GM12878 (cell line): ENCODE measurements around the gene OR10H1. TPM values are rescaled to one million over a fixed set of nuclear protein-coding genes. Genes with fewer than 3 reads are reported as not detected.
"Not testable (repeated sequence)": the region's sequence is repeated elsewhere in the genome, so short reads cannot be mapped to it uniquely, and the experiment has no call there.

Experiments used
- ATAC-seq: fragments of 200-7000 bp; cut with Tn5 transposase; 3 replicates; pipeline ENCODE4 v1.9.1; 2020; ENCODE audit warnings: mild to moderate bottlenecking, moderate library complexity
- BruUV-seq: library from RNA; stranded (reverse); fragments of 400-500 nt; replicated peaks from 2 replicates; lab custom pipeline; 2021; lab: Mats Ljungman, UMichigan
- CTCF ChIA-PET: fragments of 300-600 bp; sonication (Branson Sonifier 250); formaldehyde crosslinking; extraction: SDS; loops from one replicate; lab custom pipeline; 2021; ENCODE audit warnings: inconsistent platforms; lab: Yijun Ruan, JAX
- POLR2A ChIA-PET: fragments of 350-600 bp; formaldehyde crosslinking; extraction: SDS; loops from one replicate; lab custom pipeline; 2021; ENCODE audit warnings: inconsistent platforms; lab: Charles Lee
- RAD21 ChIA-PET: fragments of 300-600 bp; sonication (Branson Sonifier 250); formaldehyde crosslinking; loops from one replicate; lab custom pipeline; 2023; ENCODE audit warnings: antibody characterized with exemption; ENCODE audit not compliant: unreplicated experiment; lab: Charles Lee
- SMC1A ChIA-PET: fragments of 300-600 bp; sonication (Branson Sonifier 250); formaldehyde crosslinking; loops from one replicate; lab custom pipeline; 2023; ENCODE audit not compliant: unreplicated experiment, uncharacterized antibody; lab: Charles Lee
- DNase-seq: peaks from one replicate; pipeline ENCODE4 v3.0.0-alpha.2; 2011; ENCODE audit warnings: low read depth, low spot score
- FAIRE-seq: peaks from 3 replicates; lab custom pipeline; 2011; peaks lifted over from hg19 to GRCh38; lab: Jason Lieb, UNC
- H2AFZ ChIP-seq: 2 replicates; pipeline ENCODE4 v1.6.0; 2011; ENCODE audit warnings: low read depth, low read length, control low read depth; ENCODE audit not compliant: control insufficient read depth
- H3K27ac ChIP-seq: 2 replicates; pipeline ENCODE4 v1.5.1; 2011; ENCODE audit warnings: control low read depth; ENCODE audit not compliant: control insufficient read depth, insufficient read depth
- H3K27me3 ChIP-seq, 2 experiments: replicated peaks in 1 of 2; 2 replicates each; pipeline versions ENCODE4 v1.6.0 to v1.6.1; 2011; ENCODE audit warnings: low read length in 1 of 2; ENCODE audit not compliant: control insufficient read depth in 2 of 2, insufficient read depth in 2 of 2
- H3K36me3 ChIP-seq, 2 experiments: 2 replicates each; pipeline ENCODE4 v1.5.1; 2011; ENCODE audit warnings: low read length in 1 of 2; ENCODE audit not compliant: control insufficient read depth in 2 of 2, insufficient read depth in 2 of 2
- H3K4me1 ChIP-seq: 2 replicates; pipeline ENCODE4 v1.6.1; 2011; ENCODE audit warnings: mild to moderate bottlenecking, low read length, moderate library complexity, mixed read lengths; ENCODE audit not compliant: control insufficient read depth, insufficient read depth
- H3K4me2 ChIP-seq: 2 replicates; pipeline ENCODE4 v1.6.0; 2011; ENCODE audit warnings: control low read depth; ENCODE audit not compliant: control insufficient read depth, insufficient read depth
- H3K4me3 ChIP-seq: fragments of 200-600 bp; sonication (generic); 2 replicates; pipeline ENCODE4 v1.5.1; 2016
- H3K79me2 ChIP-seq: 2 replicates; pipeline ENCODE4 v1.6.0; 2011; ENCODE audit warnings: low read length; ENCODE audit not compliant: control insufficient read depth, insufficient read depth
- H3K9ac ChIP-seq: 2 replicates; pipeline ENCODE4 v1.8.0; 2011; ENCODE audit warnings: low read length, control low read depth, mixed read lengths; ENCODE audit not compliant: control insufficient read depth, insufficient read depth
- H3K9me3 ChIP-seq: replicated peaks from 3 replicates; pipeline ENCODE4 v1.5.1; 2011; ENCODE audit warnings: mild to moderate bottlenecking, low read length; ENCODE audit not compliant: control insufficient read depth, insufficient read depth
- H4K20me1 ChIP-seq: 2 replicates; pipeline ENCODE4 v1.6.0; 2011; ENCODE audit not compliant: control insufficient read depth, insufficient read depth
- RUNX3 ChIP-seq: IDR thresholded peaks from 2 replicates; pipeline ENCODE4 v1.6.1; 2012; ENCODE audit warnings: low read length, inconsistent platforms
- WGBS: methylation state at CpG from one replicate; pipeline ENCODE4 v1.1.6; 2016; ENCODE audit warnings: low lambda C conversion rate; ENCODE audit not compliant: insufficient replicate concordance, insufficient coverage; ENCODE audit errors: missing lambda C conversion rate; 5-methylcytosine and 5-hydroxymethylcytosine counted together
- in situ Hi-C: fragments of 300-500 bp; cut with MboI; formaldehyde crosslinking; loops from 9 replicates; pipeline ENCODE4 v1.14.3; 2018; ENCODE audit warnings: mixed read lengths
- intact Hi-C: fragments of 100-400 bp; cut with micrococcal nuclease; formaldehyde crosslinking; loops from one replicate; pipeline ENCODE4 v1.14.2; 2022; ENCODE audit not compliant: unreplicated experiment
- polyA plus RNA-seq, 11 experiments: library from polyadenylated mRNA; depleted of rRNA in 4 of 11; unstranded in 6 of 11; stranded (reverse) in 5 of 11; fragments of >200 nt; fragmentation: Nextera tagmentation in 4 of 11; fragmentation: Illumina TruSeq in 1 of 11; extraction: Ambion mirVana in 4 of 11; extraction: Trizol in 1 of 11; gene quantifications; 1 replicate in 1 of 11; 2 replicates in 10 of 11; pipeline versions ENCODE4 v1.2.1 to v1.2.3, GENCODE V29; 2011 to 2016; ENCODE audit warnings: inconsistent platforms in 2 of 11, missing spikeins in 2 of 11, low read depth in 1 of 11
- total RNA-seq, 4 experiments: library from RNA; depleted of rRNA in 3 of 4; stranded (reverse); fragments of >200 nt in 3 of 4; fragmentation: Illumina TruSeq in 1 of 4; extraction: Trizol in 1 of 4; gene quantifications; 2 replicates each; pipeline versions ENCODE4 v1.2.1 to v1.2.3, GENCODE V29; 2013 to 2021

Gene OR10H1
- total and polyA plus RNA-seq, 10 of the 15 experiments (the other 5 are each of a cell fraction or from before 2014, with no cell fraction given), result not detected

DNA sequence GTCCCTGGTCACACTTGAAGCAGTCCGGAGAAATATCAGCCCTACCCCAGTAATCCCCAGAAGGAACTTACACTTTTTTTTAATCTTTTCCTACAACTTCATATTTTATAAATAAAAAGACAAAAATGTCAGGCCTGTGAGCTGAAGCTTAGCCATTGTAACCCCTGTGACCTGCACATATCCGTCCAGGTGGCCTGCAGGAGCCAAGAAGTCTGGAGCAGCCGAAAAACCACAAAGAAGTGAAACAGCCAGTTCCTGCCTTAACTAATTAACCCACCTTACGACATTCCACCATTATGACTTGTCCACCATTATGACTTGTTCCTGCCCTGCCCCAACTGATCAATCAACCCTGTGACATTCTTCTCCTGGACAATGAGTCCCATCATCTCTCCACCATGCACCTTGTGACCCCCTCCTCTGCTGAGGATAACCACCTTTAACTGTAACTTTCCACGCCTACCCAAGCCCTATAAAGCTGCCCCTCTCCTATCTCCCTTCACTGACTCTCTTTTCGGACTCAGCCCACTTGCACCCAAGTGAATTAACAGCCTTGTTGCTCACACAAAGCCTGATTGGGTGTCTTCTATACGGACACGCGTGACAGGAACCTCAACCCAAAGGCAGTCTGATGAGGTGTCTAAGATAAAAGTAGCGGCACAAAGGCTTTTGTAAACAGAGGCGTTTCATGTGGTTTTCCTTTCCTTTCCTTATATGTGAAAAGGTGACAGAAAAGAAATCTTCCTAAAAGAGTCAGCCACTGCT is 20.3 kb upstream of the OR10H1 start:
- peak overlapping the region; percentile 88 for H3K27ac ChIP-seq
- intact Hi-C loops, H3K27me3 ChIP-seq, H3K36me3 ChIP-seq, in situ Hi-C loops: not testable (repeated sequence)
- TF ChIP-seq RUNX3, result peak; percentile 14; the same call in 1 of the 2 replicates
- TF ChIP-seq, all 136 proteins: peak for 1; not testable (repeated sequence) for 135
- CTCF ChIA-PET, result interaction anchor here (0.7 kb wide), 1 partner anchor 478 kb away, joined by 3 read pairs; no protein-coding TSS in a partner anchor
- peak overlapping the region; percentile 92 for H3K4me2 ChIP-seq
- H3K79me2 ChIP-seq, FAIRE-seq, H3K4me1 ChIP-seq, RAD21 ChIA-PET, H3K9me3 ChIP-seq, H4K20me1 ChIP-seq, BruUV-seq, POLR2A ChIA-PET, SMC1A ChIA-PET, DNase-seq, ATAC-seq: not testable (repeated sequence)
- peak overlapping the region; percentile 85 for H2AFZ ChIP-seq
- 21% methylated on average over 11 of the region's 11 CpGs for WGBS
- H3K9ac ChIP-seq, result peak overlapping the region; percentile 84
- H3K4me3 ChIP-seq, result peak overlapping the region; percentile 67

GRCh38 chr19:15834232-15834631 is 18.8 kb upstream of the OR10H1 start:
- H3K9me3 ChIP-seq, in situ Hi-C loops, CTCF ChIA-PET, H3K27me3 ChIP-seq, FAIRE-seq, SMC1A ChIA-PET, H3K4me3 ChIP-seq, H3K9ac ChIP-seq, BruUV-seq, POLR2A ChIA-PET, H2AFZ ChIP-seq, H3K4me2 ChIP-seq, H3K27ac ChIP-seq, H3K4me1 ChIP-seq, H3K79me2 ChIP-seq, intact Hi-C loops, ATAC-seq, RAD21 ChIA-PET, DNase-seq, H4K20me1 ChIP-seq, H3K36me3 ChIP-seq: not testable (repeated sequence)
- WGBS, result 42% methylated on average over 3 of the region's 3 CpGs
